Mesodermal cell (in vitro differentiated cells): Measurements from ENCODE around the gene MRI1.
"Not testable (repeated sequence)": the region's sequence is repeated elsewhere in the genome, so short reads cannot be mapped to it uniquely, and the experiment has no call there.

Experiments used
- H3K27ac ChIP-seq: 2 replicates; pipeline ENCODE4 v1.7.0; 2013; ENCODE audit warnings: mild to moderate bottlenecking, low read depth, low read length, moderate library complexity; ENCODE audit not compliant: severe bottlenecking
- H3K36me3 ChIP-seq: 2 replicates; pipeline ENCODE4 v1.7.1; 2013; ENCODE audit warnings: mild to moderate bottlenecking, low read length, moderate library complexity; ENCODE audit not compliant: control insufficient read depth, insufficient read depth
- H3K4me1 ChIP-seq: one replicate; pipeline ENCODE4 v1.7.1; 2013; ENCODE audit warnings: mild to moderate bottlenecking, low read length; ENCODE audit not compliant: insufficient read depth, control insufficient read depth, poor library complexity, severe bottlenecking
- H3K4me3 ChIP-seq: 2 replicates; pipeline ENCODE4 v1.7.0; 2013; ENCODE audit warnings: low read length, control low read depth, mild to moderate bottlenecking; ENCODE audit not compliant: insufficient read depth, poor library complexity, severe bottlenecking; ENCODE audit errors: extremely low read depth
- H3K9me3 ChIP-seq: 2 replicates; pipeline ENCODE4 v1.7.1; 2013; ENCODE audit warnings: mild to moderate bottlenecking, low read length, moderate library complexity; ENCODE audit not compliant: control insufficient read depth
- WGBS, 2 experiments: methylation state at CpG; one replicate each; pipeline ENCODE4 v1.1.5; 2013; ENCODE audit warnings: missing lambda C conversion rate in 2 of 2; ENCODE audit not compliant: insufficient coverage in 2 of 2; 5-methylcytosine and 5-hydroxymethylcytosine counted together

The MRI1 gene

DNA sequence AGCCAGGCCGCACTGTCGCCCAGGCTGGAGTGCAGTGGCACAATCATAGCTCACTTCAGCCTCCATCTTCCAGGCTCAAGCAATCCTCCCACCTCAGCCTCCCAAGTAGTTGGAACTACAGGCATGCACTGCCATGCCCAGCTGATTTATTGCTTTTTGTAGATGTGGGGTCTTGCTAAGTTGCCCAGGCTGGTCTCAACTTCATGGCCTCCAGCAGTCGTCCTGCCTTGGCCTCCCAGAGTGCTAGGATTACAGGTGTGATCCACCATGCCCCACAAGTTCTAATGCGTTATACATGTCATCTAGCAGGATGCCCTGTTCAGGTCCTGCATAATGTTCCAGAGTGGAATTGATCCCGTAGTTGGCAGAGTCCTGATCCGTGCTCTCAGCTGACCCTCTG lies 14.5 kb downstream of the MRI1 start:
- WGBS, 2 experiments = 96 to 98% methylated on average over 6 of the region's 6 CpGs
- H3K4me1 ChIP-seq = peaks cover 8% of the 10 kb centered on the region
- H3K27ac ChIP-seq = no peak overlapping the region
- no peak overlapping the region for H3K4me3 ChIP-seq
- H3K9me3 ChIP-seq = no peaks in the 10 kb centered on the region
- H3K36me3 ChIP-seq = peaks cover 40% of the 10 kb centered on the region

DNA sequence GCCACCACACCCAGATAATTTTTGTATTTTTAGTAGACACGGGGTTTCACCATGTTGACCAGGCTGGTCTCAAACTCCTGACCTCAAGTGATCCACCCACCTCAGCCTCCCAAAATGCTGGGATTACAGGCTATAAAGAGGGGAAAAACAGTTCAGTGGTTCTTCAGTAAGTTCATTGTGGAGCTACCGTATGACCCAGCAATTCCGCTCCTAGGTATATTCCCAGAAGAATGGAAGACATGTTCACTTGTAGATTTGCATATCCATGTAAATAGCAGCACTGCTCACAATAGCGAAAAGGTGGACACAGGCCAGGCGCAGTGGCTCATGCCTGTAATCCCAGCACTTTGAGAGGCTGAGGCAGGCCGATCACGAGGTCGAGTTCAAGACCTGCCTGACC lies 15.5 kb downstream of the MRI1 start:
- H3K9me3 ChIP-seq = not testable (repeated sequence)

DNA sequence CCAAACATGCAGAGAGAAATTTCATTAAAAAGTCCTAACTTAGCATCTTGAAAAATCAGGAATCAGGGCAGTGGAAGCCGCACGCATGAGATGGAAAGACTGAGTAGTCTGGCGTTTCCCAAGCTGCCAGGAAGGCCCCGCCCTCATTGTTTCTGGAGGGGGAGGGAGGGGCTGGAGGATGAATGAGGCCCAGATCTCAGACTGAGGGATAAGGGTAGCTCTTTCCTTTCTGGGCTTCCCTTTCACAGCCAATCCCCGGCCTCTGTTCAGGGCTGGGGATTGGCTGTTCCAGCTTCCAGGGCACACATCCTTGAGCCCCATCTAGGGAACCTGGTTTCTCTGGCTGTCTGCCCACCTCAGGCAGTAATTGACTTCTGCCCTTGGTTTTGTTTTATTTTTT lies 17.2 kb downstream of the MRI1 start:
- H3K4me3 ChIP-seq = no peak overlapping the region
- no peaks in the 10 kb centered on the region for H3K9me3 ChIP-seq
- peaks cover 3% of the 10 kb centered on the region for H3K4me1 ChIP-seq
- H3K27ac ChIP-seq = peak overlapping the region; percentile 65
- H3K36me3 ChIP-seq = peaks cover 32% of the 10 kb centered on the region
- WGBS, 2 experiments = 12 to 16% methylated on average over 5 of the region's 5 CpGs

More for the DNA sequence above, 15.5 kb downstream of the MRI1 start:
- WGBS, 2 experiments = 90 to 96% methylated on average over 7 of the region's 8 CpGs
- H3K27ac ChIP-seq, H3K4me1 ChIP-seq, H3K4me3 ChIP-seq: not testable (repeated sequence)
- H3K36me3 ChIP-seq = peaks cover 40% of the 10 kb centered on the region

DNA sequence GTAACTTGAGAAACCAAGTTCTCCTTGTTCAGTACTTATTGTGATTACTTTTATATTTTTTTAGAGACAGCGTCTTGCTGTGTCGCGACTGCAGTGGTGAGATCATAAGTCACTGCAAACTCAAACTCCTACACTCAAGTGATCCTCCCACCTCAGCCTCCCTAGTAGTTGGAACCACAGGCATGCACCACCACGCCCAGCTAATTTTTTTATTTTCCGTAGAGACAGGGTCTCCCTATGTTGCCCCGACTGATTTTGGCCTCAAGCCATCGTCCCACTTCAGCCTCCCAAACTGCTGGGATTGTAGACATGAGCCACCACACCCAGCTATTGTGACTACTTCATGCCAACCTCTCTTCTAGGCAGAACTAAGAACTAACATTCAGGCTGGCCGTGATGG lies 18.2 kb downstream of the MRI1 start:
- 90 to 95% methylated on average over 6 to 8 of the region's 8 CpGs for WGBS, 2 experiments
- peaks cover 25% of the 10 kb centered on the region for H3K36me3 ChIP-seq
- peaks cover 3% of the 10 kb centered on the region for H3K4me1 ChIP-seq
- no peak overlapping the region for H3K27ac ChIP-seq
- no peaks in the 10 kb centered on the region for H3K9me3 ChIP-seq
- no peak overlapping the region for H3K4me3 ChIP-seq

DNA sequence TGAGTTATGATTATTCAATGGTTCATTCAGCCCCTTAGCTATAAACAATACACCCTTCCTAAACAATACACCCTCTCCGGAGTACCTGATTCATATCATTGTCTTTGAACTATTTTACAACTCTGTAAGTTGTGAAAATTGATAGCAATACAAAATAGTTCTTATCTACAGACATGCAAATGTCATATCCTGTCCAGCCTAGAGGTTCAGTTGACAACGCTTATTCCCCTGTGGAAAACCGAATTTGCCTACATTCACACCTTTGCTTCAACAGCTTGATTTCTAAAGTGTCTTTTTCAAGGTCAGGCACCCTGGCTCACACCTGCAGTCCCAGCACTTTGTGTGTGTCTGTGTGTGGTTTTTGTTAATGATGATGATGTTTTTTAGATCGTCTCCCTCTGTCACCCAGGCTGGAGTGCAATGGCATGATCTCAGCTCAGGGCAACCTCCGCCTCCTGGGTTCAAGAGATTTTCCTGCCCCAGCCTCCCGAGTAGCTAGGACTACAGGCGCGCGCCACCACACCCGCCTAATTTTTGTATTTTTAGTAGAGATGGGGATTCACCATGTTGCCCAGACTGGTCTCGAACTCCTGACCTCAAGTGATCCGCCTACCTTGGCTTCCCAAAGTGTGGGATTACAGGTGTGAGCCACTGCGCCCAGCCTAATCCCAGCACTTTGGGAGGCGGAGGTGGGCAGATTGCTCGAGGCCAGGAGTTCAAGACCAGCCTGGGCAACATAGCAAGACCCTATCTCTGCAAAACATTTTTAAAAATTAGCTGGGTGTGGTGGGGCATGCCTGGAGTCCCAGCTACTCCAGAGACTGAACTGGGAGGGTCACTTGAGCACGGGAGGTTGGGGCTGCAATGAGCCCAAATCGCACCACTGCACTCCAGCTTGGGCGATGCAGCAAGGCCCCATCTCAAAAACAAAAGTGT lies 19.5 kb downstream of the MRI1 start:
- 80 to 89% methylated on average over 11 to 17 of the region's 18 CpGs for WGBS, 2 experiments
- Histone ChIP-seq H3K36me3 (peaks cover 12% of the 10 kb centered on the region), H3K4me3 (no peak overlapping the region), H3K4me1 (peaks cover 8% of the 10 kb centered on the region), H3K27ac (no peak overlapping the region), H3K9me3 (no peaks in the 10 kb centered on the region)

DNA sequence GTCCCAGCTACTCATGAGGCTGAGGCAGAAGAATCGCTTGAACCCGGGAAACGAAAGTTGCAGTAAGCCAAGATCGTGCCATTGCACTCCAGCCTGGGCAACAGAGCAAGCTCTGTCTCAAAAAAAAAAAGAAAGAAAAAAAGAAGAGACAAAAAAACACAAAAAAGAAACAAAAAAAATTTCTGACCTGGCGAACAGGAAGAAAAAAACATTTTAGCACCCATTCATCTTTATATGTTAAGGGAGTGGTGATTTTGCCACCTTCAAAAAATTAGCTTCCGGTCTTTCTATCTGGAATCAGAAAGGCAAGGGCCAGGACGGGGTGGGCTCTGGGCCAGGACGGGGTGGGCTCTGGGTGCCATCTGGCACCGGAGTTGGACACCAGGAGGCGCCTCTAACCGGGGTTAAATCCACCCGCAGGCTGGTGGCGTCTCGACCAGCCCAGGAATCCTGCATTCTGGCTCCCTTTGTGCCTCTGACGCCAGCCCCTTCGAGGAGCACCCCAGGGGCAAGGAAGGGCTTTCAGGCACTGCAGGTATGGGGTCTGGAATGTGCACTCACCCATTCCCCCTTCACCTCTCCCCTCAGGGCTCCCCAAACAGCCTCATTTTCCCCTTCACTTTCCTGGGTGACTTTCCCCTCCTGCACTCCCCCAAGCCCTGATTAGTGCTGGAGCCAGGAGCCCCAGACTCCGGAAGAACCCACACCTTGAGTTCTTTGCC lies 20.6 kb downstream of the MRI1 start:
- H3K9me3 ChIP-seq = no peaks in the 10 kb centered on the region
- H3K27ac ChIP-seq = no peak overlapping the region
- peaks cover 8% of the 10 kb centered on the region for H3K4me1 ChIP-seq
- H3K4me3 ChIP-seq = no peak overlapping the region
- peaks cover 3% of the 10 kb centered on the region for H3K36me3 ChIP-seq
- WGBS, 2 experiments = 38 to 43% methylated on average over 15 to 16 of the region's 17 CpGs

DNA sequence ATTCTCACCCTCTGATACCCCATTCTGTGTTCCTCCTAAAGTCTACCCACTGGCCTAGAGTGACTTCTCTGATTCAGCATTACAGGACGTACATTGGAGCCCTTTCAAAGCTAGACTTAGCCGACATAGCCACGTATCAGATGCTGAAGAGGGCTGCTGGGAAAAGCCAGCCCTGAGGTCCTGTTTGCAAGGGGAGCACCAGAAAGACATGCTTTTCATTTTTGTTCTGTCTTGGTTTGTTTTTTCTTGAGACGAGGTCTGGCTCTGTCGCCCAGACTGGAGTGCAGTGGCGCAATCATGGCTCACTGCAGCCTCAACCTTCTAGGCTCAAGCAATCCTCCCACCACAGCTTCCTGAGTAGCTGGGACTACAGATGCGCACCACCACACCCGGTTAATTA lies 24.7 kb downstream of the MRI1 start:
- Histone ChIP-seq H3K36me3 (no peaks in the 10 kb centered on the region), H3K4me1 (peaks cover 5% of the 10 kb centered on the region), H3K27ac (no peak overlapping the region), H3K4me3 (no peak overlapping the region), H3K9me3 (no peaks in the 10 kb centered on the region)
- 85 to 88% methylated on average over 6 to 8 of the region's 8 CpGs for WGBS, 2 experiments

DNA sequence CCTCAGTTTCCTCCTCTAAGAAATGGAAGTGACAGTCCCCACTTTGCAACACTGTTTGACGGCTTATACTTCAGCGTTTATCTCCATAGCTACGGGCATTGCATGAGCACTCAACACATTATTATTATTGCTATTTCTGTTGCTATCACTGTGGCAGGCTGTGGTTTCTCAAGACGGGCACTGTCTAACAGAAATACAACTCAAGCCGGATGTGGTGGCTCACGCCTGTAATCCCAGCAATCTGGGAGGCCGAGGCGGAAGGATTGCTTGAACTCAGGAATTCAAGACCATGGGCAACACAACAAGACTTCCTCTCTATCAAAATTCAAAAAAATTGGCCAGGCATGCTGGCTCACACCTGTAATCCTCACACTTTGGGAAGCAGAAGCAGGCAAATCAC lies 26.0 kb downstream of the MRI1 start:
- 81 to 91% methylated on average over 4 to 8 of the region's 8 CpGs for WGBS, 2 experiments
- Histone ChIP-seq H3K4me3 (no peak overlapping the region), H3K4me1 (peaks cover 5% of the 10 kb centered on the region), H3K9me3 (no peaks in the 10 kb centered on the region), H3K27ac (no peak overlapping the region), H3K36me3 (no peaks in the 10 kb centered on the region)

DNA sequence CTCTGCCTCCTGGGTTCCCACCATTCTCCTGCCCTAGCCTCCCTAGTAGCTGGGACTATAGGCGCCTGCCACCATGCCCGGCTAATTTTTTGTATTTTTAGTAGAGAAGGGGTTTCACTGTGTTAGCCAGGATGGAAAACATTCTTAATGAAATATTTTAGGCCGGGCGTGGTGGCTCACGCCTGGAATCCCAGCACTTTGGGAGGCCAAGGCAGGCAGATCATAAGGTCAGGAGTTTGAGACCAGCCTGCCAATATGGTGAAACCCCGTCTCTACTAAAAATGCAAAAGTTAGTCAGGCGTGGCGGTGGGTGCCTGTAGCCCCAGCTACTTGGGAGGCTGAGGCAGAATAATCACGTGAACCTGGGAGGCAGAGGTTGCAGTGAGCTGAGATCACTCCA lies 29.0 kb downstream of the MRI1 start:
- WGBS, 2 experiments = 86 to 92% methylated on average over 6 to 7 of the region's 9 CpGs
- not testable (repeated sequence) for H3K4me1 ChIP-seq, H3K4me3 ChIP-seq, H3K9me3 ChIP-seq, H3K36me3 ChIP-seq, H3K27ac ChIP-seq

DNA sequence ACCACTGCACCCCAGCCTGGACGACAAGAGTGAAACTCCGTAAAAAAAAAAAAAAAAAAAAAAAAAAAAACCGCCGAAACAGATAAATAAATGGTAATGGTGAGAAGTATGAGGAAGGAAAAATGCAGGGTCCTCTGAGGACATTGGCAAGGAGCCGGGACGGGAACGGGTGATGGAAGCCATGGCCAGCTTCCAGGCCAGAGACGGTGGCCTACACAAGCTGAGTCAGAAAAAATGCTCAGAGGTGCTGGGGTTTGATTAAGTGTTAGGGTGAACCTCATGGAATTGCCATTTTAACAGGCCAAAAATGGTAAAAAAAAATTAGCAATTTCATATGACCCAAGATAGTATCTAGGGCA lies 30.1 kb downstream of the MRI1 start:
- Histone ChIP-seq H3K4me1 (peaks cover 7% of the 10 kb centered on the region), H3K4me3 (peak overlapping the region; percentile 82), H3K9me3 (no peaks in the 10 kb centered on the region), H3K36me3 (peaks cover 7% of the 10 kb centered on the region), H3K27ac (peak overlapping the region; percentile 78)
- WGBS, 2 experiments = 45 to 75% methylated on average over 3 of the region's 8 CpGs
